DMS53 (cell line): Measurements from ENCODE around the gene DSP.

Experiments
- DNase-seq: peaks from one replicate; lab custom pipeline; 2025; lab: John Stamatoyannopoulos, UW

DSP gene

GRCh38 chr6:7559651-7560385 is 18.3 kb downstream of the DSP start:
- peak; percentile 95 for DNase-seq

DNA sequence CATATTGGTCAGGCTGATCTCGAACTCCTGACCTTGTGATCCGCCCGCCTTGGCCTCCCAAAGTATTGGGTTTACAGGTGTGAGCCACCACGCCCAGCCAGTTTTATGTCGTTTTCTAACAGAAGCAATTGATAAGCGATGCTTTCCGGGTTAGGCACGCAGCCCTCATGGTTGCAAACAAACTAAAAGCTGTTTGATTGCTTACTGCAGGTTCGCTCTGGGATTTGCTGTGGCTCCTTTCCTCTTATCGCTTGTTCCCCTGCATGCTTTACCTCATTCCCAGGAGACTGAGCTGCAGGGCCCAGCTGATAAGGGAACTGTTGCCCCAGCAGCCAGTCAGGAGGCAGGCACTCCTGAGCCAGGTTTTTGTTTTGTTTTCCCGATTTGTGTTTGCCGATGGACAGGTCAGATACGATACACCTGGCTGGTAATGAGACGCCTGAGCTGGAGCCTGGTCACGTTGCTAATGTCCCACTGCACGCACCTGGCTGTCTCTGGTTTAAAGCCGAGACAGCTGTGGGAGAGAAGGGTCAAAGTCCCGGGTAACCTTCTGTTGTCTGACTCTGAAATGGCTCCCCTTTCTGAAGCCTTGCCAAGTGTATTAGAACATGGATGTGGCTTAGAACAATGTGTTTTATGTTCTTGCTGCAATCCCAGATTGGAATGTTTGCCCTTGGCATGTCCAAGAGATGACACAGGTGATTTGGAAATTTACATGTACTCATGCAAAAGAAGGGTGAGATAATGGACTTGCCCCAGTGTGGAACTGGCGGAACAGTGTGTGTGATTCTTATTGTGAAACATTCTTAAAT is 19.9 kb downstream of the DSP start:
- peak; percentile 99 for DNase-seq

DNA sequence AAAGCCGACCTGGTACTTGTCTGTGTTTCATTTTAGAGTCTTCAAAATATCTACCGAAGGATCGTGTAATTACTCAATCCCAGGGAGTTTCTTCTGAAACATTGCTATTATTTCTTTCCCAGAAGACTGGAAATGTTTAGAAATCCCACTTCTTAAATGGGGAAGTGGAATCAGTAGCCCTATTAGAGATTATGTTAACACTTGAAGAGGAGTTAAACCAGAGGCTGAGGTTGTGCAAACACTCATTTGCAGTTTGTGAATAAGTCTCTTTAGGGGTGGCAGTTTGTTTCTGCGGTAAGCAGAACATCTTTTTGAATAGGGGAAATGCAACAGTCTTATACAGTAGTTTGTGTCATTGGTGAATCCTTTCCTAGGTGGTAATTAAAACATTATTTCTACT is 21.3 kb downstream of the DSP start:
- peak; percentile 55 for DNase-seq

DNA sequence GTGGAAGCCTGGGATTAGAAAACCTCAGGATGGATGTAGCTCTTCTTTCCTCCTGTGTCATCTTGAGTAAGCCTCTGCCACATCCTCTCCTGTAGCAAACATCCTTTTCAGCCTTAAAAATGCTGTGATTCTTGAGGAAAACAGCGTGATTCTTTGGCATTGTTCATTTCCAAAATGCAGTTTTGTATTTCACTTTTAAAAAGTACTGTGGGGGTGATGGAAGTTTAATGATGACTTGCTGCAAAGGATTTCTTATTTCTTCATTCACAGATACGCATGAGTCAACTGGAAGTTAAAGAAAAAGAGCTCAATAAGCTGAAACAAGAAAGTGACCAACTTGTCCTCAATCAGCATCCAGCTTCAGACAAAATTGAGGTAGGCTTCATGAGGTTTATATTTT is 24.6 kb downstream of the DSP start:
- no peak for DNase-seq

DNA sequence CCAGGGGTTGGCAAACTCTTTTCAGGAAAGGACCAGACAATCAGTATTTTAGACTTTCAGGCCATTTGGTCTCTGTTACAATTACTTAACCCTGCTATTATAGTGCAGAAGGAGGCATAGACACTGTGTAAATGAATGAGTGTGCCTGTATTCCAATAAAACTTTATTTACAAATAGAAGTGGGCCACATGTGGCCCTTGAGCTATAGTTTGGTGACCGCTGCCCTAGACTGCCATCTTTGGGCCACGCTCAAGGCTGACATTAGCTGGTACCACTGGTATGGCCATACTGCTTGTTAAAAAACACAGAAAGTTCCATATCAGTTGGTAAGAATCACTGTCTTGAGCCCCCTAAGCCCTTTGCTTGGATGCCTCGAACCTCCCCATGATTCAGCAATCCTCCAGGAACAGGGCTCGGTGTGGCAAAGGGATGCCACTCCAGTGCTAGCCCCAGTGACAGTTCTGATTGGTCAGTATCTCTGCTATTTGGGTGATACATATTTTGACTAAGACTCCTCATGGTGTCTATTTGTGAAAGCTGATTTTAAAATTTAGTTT is 25.2 kb downstream of the DSP start:
- peak; percentile 28 for DNase-seq

DNA sequence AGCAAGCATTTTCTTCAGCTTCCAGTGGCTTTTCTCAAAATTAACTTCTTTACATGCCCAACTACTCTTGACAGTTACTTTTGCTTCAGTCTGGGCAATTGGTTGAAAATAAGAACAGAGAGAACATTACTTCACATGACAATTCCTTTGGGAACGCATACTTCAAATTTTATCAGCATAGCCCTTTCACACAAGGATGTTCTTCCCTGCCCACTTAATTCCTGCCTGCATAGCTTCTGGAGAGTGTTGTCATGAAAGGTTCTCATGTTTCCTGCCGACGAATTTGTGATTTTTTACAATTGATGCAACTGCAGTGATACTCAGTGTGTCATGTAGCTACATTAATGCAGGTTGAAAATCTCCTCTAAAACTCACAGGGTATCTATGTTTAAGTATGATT is 26.6 kb downstream of the DSP start:
- no peak for DNase-seq

- no peak for DNase-seq
Measured at GRCh38 chr6:7569082-7569481, 27.6 kb downstream of the DSP start.

- DNase-seq = no peak
Measured at GRCh38 chr6:7572213-7572943, 30.9 kb downstream of the DSP start.

DNA sequence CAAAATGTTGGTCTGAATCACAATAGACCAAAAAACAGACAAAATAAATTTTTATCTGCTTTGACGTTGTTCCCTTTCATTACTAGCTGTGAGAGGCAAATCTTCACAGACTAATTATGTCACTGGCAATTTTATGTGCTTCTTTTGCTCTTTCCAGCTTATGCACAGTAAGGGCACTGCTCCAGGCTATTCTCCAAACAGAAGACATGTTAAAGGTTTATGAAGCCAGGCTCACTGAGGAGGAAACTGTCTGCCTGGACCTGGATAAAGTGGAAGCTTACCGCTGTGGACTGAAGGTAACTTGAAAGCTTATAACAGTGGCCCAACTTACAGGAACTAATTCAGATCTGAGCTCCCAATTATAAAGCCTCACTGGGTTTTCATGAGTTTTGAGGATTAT is 33.0 kb downstream of the DSP start:
- DNase-seq = no peak

- DNase-seq = no peak
Measured at GRCh38 chr6:7578516-7578915, 37.0 kb downstream of the DSP start.

DNA sequence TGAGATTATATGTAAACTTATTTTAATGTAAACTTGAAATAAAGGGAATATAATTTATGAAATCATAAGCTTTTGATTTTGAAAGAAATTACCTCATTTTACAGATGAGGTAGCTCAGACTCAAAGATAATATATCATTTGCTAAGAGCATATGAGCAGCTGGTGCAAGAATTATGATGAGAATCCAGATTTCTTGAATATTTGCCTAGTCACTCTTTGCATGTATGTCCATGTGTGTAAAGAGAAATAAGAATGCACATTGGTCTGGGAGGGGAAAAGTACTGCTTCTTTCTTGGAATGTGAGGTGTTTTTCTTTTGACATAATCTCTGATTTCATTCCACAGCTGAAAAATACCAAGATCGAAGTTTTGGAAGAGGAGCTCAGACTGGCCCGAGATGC is 37.5 kb downstream of the DSP start:
- no peak for DNase-seq

- DNase-seq = peak; percentile 42
Measured at GRCh38 chr6:7579851-7580250, 38.4 kb downstream of the DSP start.

- DNase-seq = peak; percentile 84
Measured at GRCh38 chr6:7580537-7580926, 39.1 kb downstream of the DSP start.

GRCh38 chr6:7580927-7581618 is 39.6 kb downstream of the DSP start:
- DNase-seq = peak; percentile 79

DNA sequence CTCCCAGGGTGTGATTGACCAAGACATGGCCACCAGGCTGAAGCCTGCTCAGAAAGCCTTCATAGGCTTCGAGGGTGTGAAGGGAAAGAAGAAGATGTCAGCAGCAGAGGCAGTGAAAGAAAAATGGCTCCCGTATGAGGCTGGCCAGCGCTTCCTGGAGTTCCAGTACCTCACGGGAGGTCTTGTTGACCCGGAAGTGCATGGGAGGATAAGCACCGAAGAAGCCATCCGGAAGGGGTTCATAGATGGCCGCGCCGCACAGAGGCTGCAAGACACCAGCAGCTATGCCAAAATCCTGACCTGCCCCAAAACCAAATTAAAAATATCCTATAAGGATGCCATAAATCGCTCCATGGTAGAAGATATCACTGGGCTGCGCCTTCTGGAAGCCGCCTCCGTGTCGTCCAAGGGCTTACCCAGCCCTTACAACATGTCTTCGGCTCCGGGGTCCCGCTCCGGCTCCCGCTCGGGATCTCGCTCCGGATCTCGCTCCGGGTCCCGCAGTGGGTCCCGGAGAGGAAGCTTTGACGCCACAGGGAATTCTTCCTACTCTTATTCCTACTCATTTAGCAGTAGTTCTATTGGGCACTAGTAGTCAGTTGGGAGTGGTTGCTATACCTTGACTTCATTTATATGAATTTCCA is 43.9 kb downstream of the DSP start:
- no peak for DNase-seq

- peak; percentile 59 for DNase-seq
Measured at GRCh38 chr6:7587631-7588100, 46.2 kb downstream of the DSP start.

DNA sequence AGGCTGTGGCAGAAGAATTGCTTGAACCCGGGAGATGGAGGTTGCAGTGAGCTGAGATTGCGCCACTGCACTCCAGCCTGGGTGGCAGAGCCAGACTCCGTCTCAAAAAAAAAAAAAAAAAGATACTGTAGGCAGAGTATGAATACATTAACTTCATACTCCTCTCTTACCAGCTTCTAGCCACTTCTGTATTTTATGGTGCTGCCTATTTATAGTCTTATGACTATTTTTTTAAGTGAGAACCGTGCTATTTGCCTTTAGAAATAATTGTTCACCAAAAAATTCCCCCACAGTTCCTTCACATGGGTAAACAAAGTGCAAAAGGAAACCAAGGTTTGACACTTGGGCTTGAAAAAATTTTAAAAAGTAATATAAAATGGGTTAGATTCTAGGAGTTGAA is 47.0 kb downstream of the DSP start:
- DNase-seq = peak; percentile 38

GRCh38 chr6:7589221-7589620 is 47.8 kb downstream of the DSP start:
- DNase-seq = peak; percentile 58

- DNase-seq = peak; percentile 95
Measured at GRCh38 chr6:7589949-7590917, 48.8 kb downstream of the DSP start, which contains the start of gene SNRNP48. Gene SNRNP48, plus strand, starts transcription at chr6:7590198. Its CDS starts 60 bp downstream, at chr6:7590258.

DNA sequence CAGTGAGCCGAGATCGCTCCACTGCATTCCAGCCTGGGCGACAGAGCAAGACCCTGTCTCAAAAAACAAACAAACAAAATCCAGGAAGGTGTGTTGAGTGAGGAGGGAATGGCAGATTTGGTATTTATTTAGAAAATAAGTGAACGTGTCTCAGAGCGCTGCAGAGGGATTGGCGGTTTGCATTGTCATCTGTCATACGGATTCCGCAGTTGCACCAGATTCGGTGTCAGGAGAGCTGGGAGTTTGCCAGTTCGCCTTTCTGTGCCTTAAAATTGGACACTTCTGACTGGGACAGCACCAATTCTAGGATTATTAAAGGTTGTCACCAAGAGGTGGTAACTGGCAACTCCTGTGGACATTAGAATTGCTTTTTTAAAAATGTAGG is 49.4 kb downstream of the DSP start:
- no peak for DNase-seq
